Left ventricle myocardium inferior (tissue), 1 donor: ENCODE measurements around the gene MTG2. TPM values are rescaled to one million over a fixed set of nuclear protein-coding genes. Genes with fewer than 3 reads are reported as not detected.

Experiments
- DNase-seq: peaks from one replicate; pipeline ENCODE4 v3.0.0-alpha.2; 2020
- H3K27ac ChIP-seq: fragments of 200-600 bp; replicated peaks from 2 replicates; pipeline ENCODE4 v1.8.0; 2021
- H3K27me3 ChIP-seq: fragments of 200-600 bp; 2 replicates; pipeline ENCODE4 v1.8.0; 2021; ENCODE audit warnings: low read depth
- H3K36me3 ChIP-seq: fragments of 200-600 bp; 2 replicates; pipeline ENCODE4 v1.8.0; 2021
- H3K4me1 ChIP-seq: fragments of 200-600 bp; 2 replicates; pipeline ENCODE4 v1.8.0; 2021
- H3K4me3 ChIP-seq: fragments of 200-600 bp; 2 replicates; pipeline ENCODE4 v1.8.0; 2021; ENCODE audit warnings: mild to moderate bottlenecking, moderate library complexity
- H3K9me3 ChIP-seq: fragments of 200-600 bp; replicated peaks from 2 replicates; pipeline ENCODE4 v1.8.0; 2021
- intact Hi-C: fragments of 100-400 bp; cut with micrococcal nuclease; formaldehyde crosslinking; loops from one replicate; pipeline ENCODE4 v1.11.0; 2022
- total RNA-seq: library from RNA; stranded (reverse); fragmentation: NEBNext Ultra II Directional; extraction: Animal tissue kit (Norgen Biotek cat#: 25700); gene quantifications from one replicate; pipeline ENCODE4 v1.2.1, GENCODE V29; 2021
- TF ChIP-seq, protein P1 (sequence below): fragments of 200-600 bp; IDR thresholded peaks from 2 replicates; pipeline ENCODE4 v1.8.0; 2021; ENCODE audit warnings: antibody characterized with exemption, mild to moderate bottlenecking, borderline replicate concordance
- donor health status: DM: no; HTN: yes; CAD: no; lungs with severe emphysema.

Gene MTG2
- total RNA-seq, 1 donor from 2014 or later: 25.9 TPM

GRCh38 chr20:62211769-62212288 is 29.0 kb downstream of the MTG2 start:
- H3K27me3 ChIP-seq: peaks cover 57% of the 10 kb centered on the region
- intact Hi-C loops: no loop called here
- TF ChIP-seq, protein P1, sequence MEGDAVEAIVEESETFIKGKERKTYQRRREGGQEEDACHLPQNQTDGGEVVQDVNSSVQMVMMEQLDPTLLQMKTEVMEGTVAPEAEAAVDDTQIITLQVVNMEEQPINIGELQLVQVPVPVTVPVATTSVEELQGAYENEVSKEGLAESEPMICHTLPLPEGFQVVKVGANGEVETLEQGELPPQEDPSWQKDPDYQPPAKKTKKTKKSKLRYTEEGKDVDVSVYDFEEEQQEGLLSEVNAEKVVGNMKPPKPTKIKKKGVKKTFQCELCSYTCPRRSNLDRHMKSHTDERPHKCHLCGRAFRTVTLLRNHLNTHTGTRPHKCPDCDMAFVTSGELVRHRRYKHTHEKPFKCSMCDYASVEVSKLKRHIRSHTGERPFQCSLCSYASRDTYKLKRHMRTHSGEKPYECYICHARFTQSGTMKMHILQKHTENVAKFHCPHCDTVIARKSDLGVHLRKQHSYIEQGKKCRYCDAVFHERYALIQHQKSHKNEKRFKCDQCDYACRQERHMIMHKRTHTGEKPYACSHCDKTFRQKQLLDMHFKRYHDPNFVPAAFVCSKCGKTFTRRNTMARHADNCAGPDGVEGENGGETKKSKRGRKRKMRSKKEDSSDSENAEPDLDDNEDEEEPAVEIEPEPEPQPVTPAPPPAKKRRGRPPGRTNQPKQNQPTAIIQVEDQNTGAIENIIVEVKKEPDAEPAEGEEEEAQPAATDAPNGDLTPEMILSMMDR: no peak
- no peaks in the 10 kb centered on the region for H3K36me3 ChIP-seq
- no peaks in the 10 kb centered on the region for H3K9me3 ChIP-seq
- no peak for DNase-seq
- no peak overlapping the region for H3K27ac ChIP-seq
- H3K4me1 ChIP-seq: peaks cover 3% of the 10 kb centered on the region
- H3K4me3 ChIP-seq: no peak overlapping the region

- H3K4me1 ChIP-seq: peaks cover 3% of the 10 kb centered on the region
- no peaks in the 10 kb centered on the region for H3K9me3 ChIP-seq
- peaks cover 62% of the 10 kb centered on the region for H3K27me3 ChIP-seq
- TF ChIP-seq, protein P1: no peak
- no peak for DNase-seq
- H3K27ac ChIP-seq: no peak overlapping the region
- H3K4me3 ChIP-seq: no peak overlapping the region
- intact Hi-C loops: no loop called here
- H3K36me3 ChIP-seq: no peaks in the 10 kb centered on the region
These were observed 29.5 kb downstream of the MTG2 start for GRCh38 chr20:62212299-62212698.

GRCh38 chr20:62214067-62214466 is 31.2 kb downstream of the MTG2 start:
- no peaks in the 10 kb centered on the region for H3K36me3 ChIP-seq
- H3K9me3 ChIP-seq: no peaks in the 10 kb centered on the region
- peaks cover 80% of the 10 kb centered on the region for H3K27me3 ChIP-seq
- no peak for DNase-seq
- intact Hi-C loops: no loop called here
- peaks cover 5% of the 10 kb centered on the region for H3K4me1 ChIP-seq
- no peak overlapping the region for H3K27ac ChIP-seq
- TF ChIP-seq, protein P1: no peak
- H3K4me3 ChIP-seq: no peak overlapping the region

DNA sequence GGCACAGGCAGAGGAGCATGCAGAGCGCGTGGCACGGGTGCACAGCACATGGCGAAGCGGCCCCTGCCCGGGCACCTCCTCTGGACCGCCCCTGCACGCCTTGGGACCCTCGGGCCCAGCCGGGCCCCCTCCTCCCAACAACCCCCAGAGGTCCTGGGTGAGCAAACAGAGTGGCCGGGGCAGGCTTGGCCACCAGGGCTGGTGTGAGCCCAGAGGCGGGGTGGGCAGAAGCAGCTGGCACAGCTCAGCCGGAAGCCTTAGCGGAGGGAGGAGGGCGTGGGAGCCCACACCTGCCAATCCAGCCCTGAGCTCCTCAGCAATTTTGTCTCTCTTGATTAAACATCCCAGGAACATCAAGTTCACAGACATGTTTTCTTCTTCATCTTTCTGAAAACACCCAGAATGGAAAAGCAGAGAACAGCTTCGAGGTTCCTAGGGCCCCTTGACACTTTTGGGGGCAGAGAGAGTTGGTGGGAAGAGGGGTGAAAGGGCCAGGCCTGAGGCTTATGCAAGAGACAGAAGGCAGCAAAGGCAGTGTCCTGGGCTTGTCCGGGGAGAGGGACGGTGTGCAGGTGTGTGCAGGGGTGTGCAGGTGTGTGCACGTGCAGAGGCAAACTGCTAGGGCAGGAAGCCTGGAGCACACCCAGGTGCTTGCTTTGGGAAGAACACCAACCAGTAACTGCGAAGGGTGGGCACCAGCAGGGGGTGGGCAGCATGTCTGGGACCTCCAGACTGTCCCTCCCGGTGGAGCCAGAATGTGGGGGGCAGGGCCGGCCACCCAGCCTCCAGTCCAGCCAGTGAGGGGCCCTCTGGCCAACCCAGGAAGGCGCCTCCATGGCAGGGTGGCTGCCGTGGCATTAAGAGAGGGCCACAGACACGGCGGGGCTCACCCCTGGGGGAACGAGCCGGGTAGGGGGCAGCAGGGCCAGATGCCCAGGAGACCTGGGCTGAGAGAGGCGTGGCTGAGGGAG is 32.5 kb downstream of the MTG2 start:
- H3K36me3 ChIP-seq: no peaks in the 10 kb centered on the region

DNA sequence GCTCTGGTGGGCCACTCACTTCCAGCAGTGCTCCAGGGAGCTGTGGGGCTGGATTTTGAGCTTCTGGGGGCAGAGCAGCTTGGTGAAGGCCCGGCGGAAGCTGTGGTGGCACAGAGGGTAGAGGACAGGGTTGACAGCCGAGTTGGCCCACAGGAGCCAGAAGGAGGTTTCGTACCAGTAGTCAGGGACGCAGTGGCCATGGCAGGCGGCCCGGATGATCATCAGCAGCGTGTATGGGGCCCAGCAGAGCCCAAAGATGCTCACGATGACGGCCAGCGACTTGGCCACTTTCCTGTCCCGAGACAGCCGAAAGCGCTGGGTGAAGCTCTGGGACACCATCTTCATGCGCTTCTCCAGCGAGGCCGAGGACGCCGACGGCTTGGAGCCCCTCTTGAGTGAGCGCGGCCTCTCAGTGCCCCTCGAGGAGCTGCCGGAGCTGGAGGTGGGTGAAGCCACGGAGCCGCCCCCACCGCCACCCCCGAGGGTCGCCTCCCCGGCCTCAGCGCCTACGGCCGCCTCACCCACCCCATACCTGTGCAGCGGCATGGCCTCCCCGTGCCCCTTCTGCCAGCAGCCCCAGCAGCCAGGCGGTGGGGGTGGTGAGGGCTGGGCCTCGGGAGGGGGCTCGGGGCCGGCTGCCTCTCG is 33.3 kb downstream of the MTG2 start:
- intact Hi-C loops: no loop called here
- no peak for DNase-seq
- Histone ChIP-seq H3K36me3 (no peaks in the 10 kb centered on the region), H3K4me1 (peaks cover 20% of the 10 kb centered on the region), H3K27ac (no peak overlapping the region), H3K9me3 (no peaks in the 10 kb centered on the region), H3K4me3 (no peak overlapping the region), H3K27me3 (peaks cover 84% of the 10 kb centered on the region)
- TF ChIP-seq, protein P1: no peak

More for the DNA sequence above, 32.5 kb downstream of the MTG2 start:
- Histone ChIP-seq H3K9me3 (no peaks in the 10 kb centered on the region), H3K27ac (no peak overlapping the region), H3K27me3 (peaks cover 84% of the 10 kb centered on the region), H3K4me1 (peaks cover 12% of the 10 kb centered on the region), H3K4me3 (no peak overlapping the region)
- intact Hi-C loops: no loop called here
- TF ChIP-seq, protein P1: no peak
- no peak for DNase-seq
